HCT116 (cell line): ENCODE data around the gene IER5L. TPM values are rescaled to one million over a fixed set of nuclear protein-coding genes. Genes with fewer than 3 reads are reported as not detected.

Experiments used
- ATAC-seq: fragments of 200-7000 bp; cut with Tn5 transposase; 2 replicates; pipeline ENCODE4 v1.9.1; 2020; ENCODE audit warnings: mild to moderate bottlenecking, moderate library complexity
- BruUV-seq: library from RNA; stranded (reverse); fragments of 400-500 nt; replicated peaks from 2 replicates; lab custom pipeline; 2021; lab: Mats Ljungman, UMichigan
- CTCF ChIA-PET: fragments of 300-600 bp; sonication (Branson Sonifier 250); formaldehyde crosslinking; loops from one replicate; lab custom pipeline; 2021; ENCODE audit warnings: antibody characterized with exemption; lab: Charles Lee
- POLR2A ChIA-PET: fragments of 300-600, 350-600 bp; sonication (Branson Sonifier 250); formaldehyde crosslinking; loops from one replicate; lab custom pipeline; 2021; ENCODE audit warnings: antibody characterized with exemption; lab: Charles Lee
- RAD21 ChIA-PET, 2 experiments: fragments of 300-600 bp; sonication (Branson Sonifier 250); formaldehyde crosslinking; loops; one replicate each; lab custom pipeline; 2023; ENCODE audit warnings: low total read pairs in 2 of 2; ENCODE audit not compliant: uncharacterized antibody in 2 of 2, unreplicated experiment in 2 of 2, low non-redundant PET in 1 of 2; lab: Charles Lee
- DNase-seq: peaks from one replicate; pipeline ENCODE4 v3.0.0-alpha.2; 2010; ENCODE audit warnings: low read depth, low spot score
- H2AFZ ChIP-seq: fragments of 200-600 bp; shearing (Covaris generic), sonication (generic); 2 replicates; pipeline ENCODE4 v1.6.1; 2017; ENCODE audit warnings: low read depth, mixed run types, mixed read lengths, antibody characterized with exemption, low read length; ENCODE audit not compliant: poor library complexity, severe bottlenecking
- H3K27ac ChIP-seq: 2 replicates; pipeline ENCODE4 v1.5.1; 2012; ENCODE audit warnings: low read depth, low read length
- H3K27me3 ChIP-seq: fragments of 200-600 bp; sonication (generic); 2 replicates; pipeline ENCODE4 v1.6.1; 2016; ENCODE audit warnings: mixed run types, low read length, mixed read lengths; ENCODE audit not compliant: insufficient read depth
- H3K36me3 ChIP-seq, 2 experiments: fragments of 200-500 bp in 1 of 2; fragments of 200-600 bp in 1 of 2; sonication (Bioruptor generic) in 1 of 2; sonication (generic) in 1 of 2; 2 replicates each; pipeline versions ENCODE4 v1.5.1 to v1.6.1; 2014 to 2016; ENCODE audit warnings: low read length in 2 of 2, inconsistent platforms in 1 of 2, mixed read lengths in 1 of 2, mixed run types in 1 of 2; ENCODE audit not compliant: insufficient read depth in 2 of 2, control insufficient read depth in 1 of 2
- H3K4me1 ChIP-seq, 2 experiments: fragments of 200-600 bp in 1 of 2; sonication (generic) in 1 of 2; 2 replicates each; pipeline versions ENCODE4 v1.5.1 to v1.6.1; 2012 to 2017; ENCODE audit warnings: low read length in 2 of 2, inconsistent platforms in 1 of 2, mild to moderate bottlenecking in 1 of 2, mixed read lengths in 1 of 2, mixed run types in 1 of 2, moderate library complexity in 1 of 2; ENCODE audit not compliant: insufficient read depth in 2 of 2, control insufficient read depth in 1 of 2
- H3K4me2 ChIP-seq: fragments of 200-600 bp; sonication (generic); 2 replicates; pipeline ENCODE4 v1.6.1; 2017; ENCODE audit warnings: mixed run types, low read length, mixed read lengths
- H3K4me3 ChIP-seq, 2 experiments: fragments of 200-600 bp in 1 of 2; sonication (generic) in 1 of 2; replicated peaks in 1 of 2; 2 replicates each; pipeline ENCODE4 v1.5.1; 2011 to 2016; ENCODE audit warnings: low read length in 2 of 2, control low read depth in 1 of 2, low read depth in 1 of 2, mild to moderate bottlenecking in 1 of 2, mixed read lengths in 1 of 2, mixed run types in 1 of 2
- H3K79me2 ChIP-seq: fragments of 200-600 bp; sonication (generic); 2 replicates; pipeline ENCODE4 v1.6.1; 2017; ENCODE audit warnings: mild to moderate bottlenecking, mixed run types, low read length, moderate library complexity, mixed read lengths; ENCODE audit not compliant: insufficient read depth
- H3K9ac ChIP-seq: fragments of 200-600 bp; sonication (generic); 2 replicates; pipeline ENCODE4 v1.6.1; 2016; ENCODE audit warnings: low read length, mixed read lengths
- H3K9me2 ChIP-seq: fragments of 200-600 bp; sonication (generic), shearing (Covaris generic); 2 replicates; pipeline ENCODE4 v1.6.1; 2017; ENCODE audit warnings: mixed run types, mild to moderate bottlenecking, moderate library complexity; ENCODE audit not compliant: insufficient read depth
- H3K9me3 ChIP-seq, 2 experiments: fragments of 200-500 bp in 1 of 2; fragments of 200-600 bp in 1 of 2; sonication (Bioruptor generic) in 1 of 2; sonication (generic) in 1 of 2; 2 replicates each; pipeline ENCODE4 v1.6.1; 2014 to 2017; ENCODE audit warnings: low read length in 2 of 2, mixed read lengths in 2 of 2, inconsistent platforms in 1 of 2, low read depth in 1 of 2, mild to moderate bottlenecking in 1 of 2, mixed run types in 1 of 2, moderate library complexity in 1 of 2; ENCODE audit not compliant: control insufficient read depth in 1 of 2, insufficient read depth in 1 of 2
- H4K20me1 ChIP-seq: fragments of 200-600 bp; sonication (generic), shearing (Covaris generic); 2 replicates; pipeline ENCODE4 v1.6.1; 2017; ENCODE audit warnings: mixed run types, mild to moderate bottlenecking, moderate library complexity; ENCODE audit not compliant: insufficient read depth
- POLR2AphosphoS5 ChIP-seq: IDR thresholded peaks from 2 replicates; pipeline ENCODE4 v1.6.1; 2011; ENCODE audit warnings: mild to moderate bottlenecking, low read depth, low read length, moderate library complexity
- YY1 ChIP-seq: IDR thresholded peaks from 2 replicates; pipeline ENCODE4 v1.6.1; 2011; ENCODE audit warnings: low read length, low read depth, moderate library complexity, mild to moderate bottlenecking; ENCODE audit not compliant: insufficient replicate concordance; ENCODE audit errors: extremely low read depth
- ZNF274 ChIP-seq: fragments of 200-500 bp; sonication (Bioruptor generic); IDR thresholded peaks from 2 replicates; pipeline ENCODE4 v1.6.1; 2014; ENCODE audit warnings: mild to moderate bottlenecking, low read depth, low read length, inconsistent platforms
- intact Hi-C: fragments of 100-400 bp; cut with micrococcal nuclease; formaldehyde crosslinking; loops from 2 replicates; pipeline ENCODE4 v1.10.0; 2022
- total RNA-seq: library from RNA; stranded (reverse); gene quantifications from one replicate; pipeline ENCODE4 v1.2.1, GENCODE V29; 2021; ENCODE audit not compliant: unreplicated experiment
- TF ChIP-seq, protein P1 (sequence below), 3 experiments: fragments of 200-600 bp in 1 of 3; sonication (generic) in 1 of 3; IDR thresholded peaks in 2 of 3; conservative IDR thresholded peaks in 1 of 3; 2 replicates each; pipeline ENCODE4 v1.5.1; 2012 to 2017; ENCODE audit warnings: low read depth in 2 of 3, low read length in 2 of 3, antibody characterized with exemption in 1 of 3, borderline replicate concordance in 1 of 3, control low read depth in 1 of 3, mild to moderate bottlenecking in 1 of 3, mixed read lengths in 1 of 3, mixed run types in 1 of 3, moderate library complexity in 1 of 3; ENCODE audit not compliant: insufficient read depth in 1 of 3

The IER5L gene
- total RNA-seq, 1 experiment from 2014 or later = 195 TPM

GRCh38 chr9:129174102-129174723 lies 3.8 kb downstream of the IER5L start:
- Histone ChIP-seq H3K36me3 (0 out of 4 replicates have a peak, but pooled peaks cover 0 to 4% of the 10 kb centered on the region in 2 experiments), H4K20me1 (no peaks in the 10 kb centered on the region), H3K4me3 (peak overlapping the region; percentile 79 to 92), H3K9me3 (no peaks in the 10 kb centered on the region), H3K27me3 (no peaks in the 10 kb centered on the region), H3K4me1 (peaks cover 55 to 81% of the 10 kb centered on the region in 2 experiments), H3K9me2 (no peaks in the 10 kb centered on the region), H3K27ac (peak overlapping the region; percentile 98), H3K4me2 (peak overlapping the region; percentile 99), H3K9ac (peak overlapping the region; percentile 89), H2AFZ (no peak overlapping the region), H3K79me2 (peaks cover 18% of the 10 kb centered on the region)
- intact Hi-C loops = loop anchor here (2.0 kb wide), 3 partner anchors 239 to 437 kb away; no protein-coding TSS in a partner anchor
- no peak for TF ChIP-seq ZNF274
- TF ChIP-seq, protein P1, sequence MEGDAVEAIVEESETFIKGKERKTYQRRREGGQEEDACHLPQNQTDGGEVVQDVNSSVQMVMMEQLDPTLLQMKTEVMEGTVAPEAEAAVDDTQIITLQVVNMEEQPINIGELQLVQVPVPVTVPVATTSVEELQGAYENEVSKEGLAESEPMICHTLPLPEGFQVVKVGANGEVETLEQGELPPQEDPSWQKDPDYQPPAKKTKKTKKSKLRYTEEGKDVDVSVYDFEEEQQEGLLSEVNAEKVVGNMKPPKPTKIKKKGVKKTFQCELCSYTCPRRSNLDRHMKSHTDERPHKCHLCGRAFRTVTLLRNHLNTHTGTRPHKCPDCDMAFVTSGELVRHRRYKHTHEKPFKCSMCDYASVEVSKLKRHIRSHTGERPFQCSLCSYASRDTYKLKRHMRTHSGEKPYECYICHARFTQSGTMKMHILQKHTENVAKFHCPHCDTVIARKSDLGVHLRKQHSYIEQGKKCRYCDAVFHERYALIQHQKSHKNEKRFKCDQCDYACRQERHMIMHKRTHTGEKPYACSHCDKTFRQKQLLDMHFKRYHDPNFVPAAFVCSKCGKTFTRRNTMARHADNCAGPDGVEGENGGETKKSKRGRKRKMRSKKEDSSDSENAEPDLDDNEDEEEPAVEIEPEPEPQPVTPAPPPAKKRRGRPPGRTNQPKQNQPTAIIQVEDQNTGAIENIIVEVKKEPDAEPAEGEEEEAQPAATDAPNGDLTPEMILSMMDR (IDR thresholded peaks at IDR 0.05 in 2 of 3, conservative IDR thresholded peaks at IDR 0.05 in 1 of 3; ENCODE audit: borderline replicate concordance in 1 of 3, insufficient read depth in 1 of 3, low read depth in 2 of 3, low read length in 2 of 3) = peak in 2 of 3 experiments; percentile 92 to 97; a peak in 4 of 6 replicates
- TF ChIP-seq YY1 = peak; percentile 64
- TF ChIP-seq POLR2AphosphoS5 = peak; percentile 76
- DNase-seq (peak; percentile 83), ATAC-seq (peak; percentile 37)
- BruUV-seq = TSS peak; percentile 57
- POLR2A ChIA-PET = interaction anchor here (0.6 to 3.5 kb wide), 22 partner anchors 11 to 854 kb away, joined by 3 to 23 read pairs (median 4); no protein-coding TSS in a partner anchor
- CTCF ChIA-PET = interaction anchor here (1.1 to 2.2 kb wide), 12 partner anchors 8 to 451 kb away, joined by 3 to 23 read pairs (median 6); partner anchors contain the start of gene NTMT1
- RAD21 ChIA-PET = interaction anchor here (0.6 to 1.5 kb wide), 5 partner anchors 10 to 108 kb away, joined by 3 to 7 read pairs (median 3); no protein-coding TSS in a partner anchor
